ENCODE measurements around the gene STEAP2.

GRCh38 chr7:90210475-90210874 lies 1.1 kb upstream of the STEAP2 start:
- TF ChIP-seq CTCF (IDR thresholded peaks at IDR 0.05; ENCODE audit: borderline replicate concordance, extremely low read depth, low read length, poor library complexity, severe bottlenecking) (no peak), EZH2 (IDR thresholded peaks at IDR 0.05; ENCODE audit: borderline replicate concordance, low read depth, low read length, severe bottlenecking) (no peak)

All from DND-41 (cell line).